Measurements from ENCODE around the gene NAALADL2. TPM values are rescaled to one million over a fixed set of nuclear protein-coding genes. Genes with fewer than 3 reads are reported as not detected.

The NAALADL2 gene
- total RNA-seq, 1 experiment from 2014 or later: 1.9 TPM

DNA sequence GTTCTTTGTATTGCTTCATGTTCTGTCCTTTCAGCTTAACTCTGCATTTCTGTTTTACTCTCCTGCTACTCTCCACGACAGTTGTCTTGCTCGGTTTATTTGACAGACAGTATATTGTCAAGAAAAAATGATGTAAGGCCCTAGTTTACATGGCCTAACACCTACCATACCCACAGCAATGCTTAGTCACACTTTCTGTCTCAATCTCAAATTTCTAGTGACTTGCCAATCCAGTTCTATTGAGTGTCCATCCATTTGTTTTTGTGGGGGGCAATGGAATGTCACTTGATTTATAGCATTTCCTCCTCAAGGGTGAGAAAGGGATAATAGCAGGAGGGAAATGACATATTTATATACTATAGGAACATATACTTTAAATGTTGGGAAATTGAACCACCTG, 676.2 kb downstream of the NAALADL2 start:
- no peak overlapping the region for H3K4me2 ChIP-seq (ENCODE audit: low read length)
- no peaks in the 10 kb centered on the region for H3K79me2 ChIP-seq (ENCODE audit: low read length)
- intact Hi-C loops (cut with micrococcal nuclease): no loop called here
- H2AFZ ChIP-seq (ENCODE audit: low read length): no peak overlapping the region
- BruUV-seq (replicated peaks): no TSS peak
- CTCF ChIA-PET: no interaction called here
- DNase-seq (peak; percentile 58), ATAC-seq (no peak)
- no peaks in the 10 kb centered on the region for H3K9me3 ChIP-seq (ENCODE audit: low read length)
- TF ChIP-seq EZH2phosphoT487 (IDR thresholded peaks at IDR 0.05; ENCODE audit: borderline replicate concordance, low read length) (no peak), EZH2 (IDR thresholded peaks at IDR 0.05; ENCODE audit: low read length, unreplicated experiment) (no peak)
- TF ChIP-seq, protein P1, sequence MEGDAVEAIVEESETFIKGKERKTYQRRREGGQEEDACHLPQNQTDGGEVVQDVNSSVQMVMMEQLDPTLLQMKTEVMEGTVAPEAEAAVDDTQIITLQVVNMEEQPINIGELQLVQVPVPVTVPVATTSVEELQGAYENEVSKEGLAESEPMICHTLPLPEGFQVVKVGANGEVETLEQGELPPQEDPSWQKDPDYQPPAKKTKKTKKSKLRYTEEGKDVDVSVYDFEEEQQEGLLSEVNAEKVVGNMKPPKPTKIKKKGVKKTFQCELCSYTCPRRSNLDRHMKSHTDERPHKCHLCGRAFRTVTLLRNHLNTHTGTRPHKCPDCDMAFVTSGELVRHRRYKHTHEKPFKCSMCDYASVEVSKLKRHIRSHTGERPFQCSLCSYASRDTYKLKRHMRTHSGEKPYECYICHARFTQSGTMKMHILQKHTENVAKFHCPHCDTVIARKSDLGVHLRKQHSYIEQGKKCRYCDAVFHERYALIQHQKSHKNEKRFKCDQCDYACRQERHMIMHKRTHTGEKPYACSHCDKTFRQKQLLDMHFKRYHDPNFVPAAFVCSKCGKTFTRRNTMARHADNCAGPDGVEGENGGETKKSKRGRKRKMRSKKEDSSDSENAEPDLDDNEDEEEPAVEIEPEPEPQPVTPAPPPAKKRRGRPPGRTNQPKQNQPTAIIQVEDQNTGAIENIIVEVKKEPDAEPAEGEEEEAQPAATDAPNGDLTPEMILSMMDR (conservative IDR thresholded peaks at IDR 0.05; ENCODE audit: low read depth, low read length): no peak
- POLR2A ChIA-PET (ENCODE audit: unreplicated experiment): no interaction called here
- H3K36me3 ChIP-seq (ENCODE audit: low read depth, low read length): no peaks in the 10 kb centered on the region
- H3K27me3 ChIP-seq (ENCODE audit: low read length): no peaks in the 10 kb centered on the region
- H3K27ac ChIP-seq (ENCODE audit: low read length): no peak overlapping the region
- no peak overlapping the region for H3K4me3 ChIP-seq (ENCODE audit: low read length)
- H4K20me1 ChIP-seq (ENCODE audit: low read length): no peaks in the 10 kb centered on the region
- H3K9ac ChIP-seq (ENCODE audit: low read length): no peak overlapping the region
- no peaks in the 10 kb centered on the region for H3F3A ChIP-seq (ENCODE audit: low read length, unreplicated experiment)
- H3K9me2 ChIP-seq (replicated peaks; ENCODE audit: low read length): no peaks in the 10 kb centered on the region
- 0 out of 2 replicates have a peak, but pooled peaks cover 7% of the 10 kb centered on the region for H3K4me1 ChIP-seq (ENCODE audit: insufficient read depth, low read length)

DNA sequence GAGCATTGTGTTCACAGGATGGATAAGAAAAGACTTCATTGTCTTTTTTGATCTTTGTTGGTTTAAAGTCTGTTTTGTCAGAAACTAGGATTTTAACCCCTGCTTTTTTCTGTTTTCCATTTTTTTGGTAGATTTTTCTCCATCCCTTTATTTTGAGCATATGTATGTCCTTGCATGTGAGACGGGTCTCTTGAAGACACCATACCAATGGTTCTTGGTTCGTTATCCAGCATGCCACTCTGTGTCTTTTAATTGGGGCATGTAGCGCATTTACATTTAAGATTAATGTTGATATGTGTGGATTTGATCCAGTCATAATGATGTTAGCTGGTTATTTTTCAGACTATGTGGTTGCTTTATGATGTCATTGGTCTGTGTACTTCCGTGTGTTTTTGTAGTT, 687.0 kb downstream of the NAALADL2 start:
- CTCF ChIA-PET: no interaction called here
- H3K4me3 ChIP-seq (ENCODE audit: low read length): no peak overlapping the region
- H3K36me3 ChIP-seq (ENCODE audit: low read depth, low read length): no peaks in the 10 kb centered on the region
- no peaks in the 10 kb centered on the region for H3K79me2 ChIP-seq (ENCODE audit: low read length)
- no TSS peak for BruUV-seq (replicated peaks)
- no peak overlapping the region for H3K4me2 ChIP-seq (ENCODE audit: low read length)
- no peaks in the 10 kb centered on the region for H3K27me3 ChIP-seq (ENCODE audit: low read length)
- H3K4me1 ChIP-seq (ENCODE audit: insufficient read depth, low read length): no peaks in the 10 kb centered on the region
- POLR2A ChIA-PET (ENCODE audit: unreplicated experiment): no interaction called here
- no peaks in the 10 kb centered on the region for H3F3A ChIP-seq (ENCODE audit: low read length, unreplicated experiment)
- H3K9me3 ChIP-seq (ENCODE audit: low read length): 0 out of 2 replicates have a peak, but pooled peaks cover 3% of the 10 kb centered on the region
- H3K27ac ChIP-seq (ENCODE audit: low read length): no peak overlapping the region
- no peak for TF ChIP-seq EZH2 (IDR thresholded peaks at IDR 0.05; ENCODE audit: low read length, unreplicated experiment)
- TF ChIP-seq, protein P1 (conservative IDR thresholded peaks at IDR 0.05; ENCODE audit: low read depth, low read length): no peak
- TF ChIP-seq EZH2phosphoT487 (IDR thresholded peaks at IDR 0.05; ENCODE audit: borderline replicate concordance, low read length): no peak
- H4K20me1 ChIP-seq (ENCODE audit: low read length): no peaks in the 10 kb centered on the region
- DNase-seq: no peak
- no peaks in the 10 kb centered on the region for H3K9me2 ChIP-seq (replicated peaks; ENCODE audit: low read length)
- ATAC-seq: no peak
- H2AFZ ChIP-seq (ENCODE audit: low read length): no peak overlapping the region
- intact Hi-C loops (cut with micrococcal nuclease): no loop called here
- H3K9ac ChIP-seq (ENCODE audit: low read length): no peak overlapping the region

DNA sequence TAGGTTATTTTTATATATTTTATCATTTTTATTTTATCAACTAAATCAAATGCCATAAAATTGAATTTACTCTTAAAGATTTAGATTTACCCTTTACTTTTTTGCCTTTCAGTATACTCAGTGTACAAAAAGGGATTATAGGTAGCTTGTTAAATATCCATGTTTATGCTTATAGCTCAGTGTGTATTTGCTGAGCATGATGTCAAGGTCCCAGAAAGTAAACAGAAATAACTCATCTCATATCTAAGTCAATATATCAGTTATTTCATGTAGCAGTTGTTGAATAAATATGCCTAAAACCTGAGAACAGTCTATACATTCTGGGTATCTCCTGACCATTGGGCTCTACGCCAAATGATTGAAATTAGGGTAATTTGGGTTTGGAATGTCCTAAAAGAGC, 693.8 kb downstream of the NAALADL2 start:
- Histone ChIP-seq H3K27me3 (ENCODE audit: low read length) (no peaks in the 10 kb centered on the region), H3K9me3 (ENCODE audit: low read length) (no peaks in the 10 kb centered on the region), H4K20me1 (ENCODE audit: low read length) (no peaks in the 10 kb centered on the region), H3K9ac (ENCODE audit: low read length) (no peak overlapping the region), H3K4me3 (ENCODE audit: low read length) (no peak overlapping the region), H3K27ac (ENCODE audit: low read length) (no peak overlapping the region), H3F3A (ENCODE audit: low read length, unreplicated experiment) (no peaks in the 10 kb centered on the region), H3K4me1 (ENCODE audit: insufficient read depth, low read length) (no peaks in the 10 kb centered on the region), H3K9me2 (replicated peaks; ENCODE audit: low read length) (no peaks in the 10 kb centered on the region), H3K79me2 (ENCODE audit: low read length) (no peaks in the 10 kb centered on the region), H3K36me3 (ENCODE audit: low read depth, low read length) (no peaks in the 10 kb centered on the region), H2AFZ (ENCODE audit: low read length) (no peak overlapping the region), H3K4me2 (ENCODE audit: low read length) (no peak overlapping the region)
- no peak for TF ChIP-seq EZH2 (IDR thresholded peaks at IDR 0.05; ENCODE audit: low read length, unreplicated experiment)
- TF ChIP-seq, protein P1 (conservative IDR thresholded peaks at IDR 0.05; ENCODE audit: low read depth, low read length): no peak
- no peak for TF ChIP-seq EZH2phosphoT487 (IDR thresholded peaks at IDR 0.05; ENCODE audit: borderline replicate concordance, low read length)
- peak; percentile 64 for ATAC-seq
- DNase-seq: no peak
- CTCF ChIA-PET: no interaction called here
- intact Hi-C loops (cut with micrococcal nuclease): no loop called here
- POLR2A ChIA-PET (ENCODE audit: unreplicated experiment): no interaction called here
- BruUV-seq (replicated peaks): no TSS peak
